Stimulated activated CD4-positive, alpha-beta T cell treated with anti-CD3 and anti-CD28 coated beads, Interleukin-4, amount 100 ng/mL, for 48 hours (primary cell): ENCODE results near the gene LGR6.

ENCODE experiments used
- DNase-seq, 2 donors: peaks; one replicate each; pipeline ENCODE4 v3.0.0-alpha.2; 2020; ENCODE audit warnings: low read depth in 2 of 2

Gene LGR6

GRCh38 chr1:202200669-202201068 lies 7.1 kb downstream of the LGR6 start:
- no peak for DNase-seq

DNA sequence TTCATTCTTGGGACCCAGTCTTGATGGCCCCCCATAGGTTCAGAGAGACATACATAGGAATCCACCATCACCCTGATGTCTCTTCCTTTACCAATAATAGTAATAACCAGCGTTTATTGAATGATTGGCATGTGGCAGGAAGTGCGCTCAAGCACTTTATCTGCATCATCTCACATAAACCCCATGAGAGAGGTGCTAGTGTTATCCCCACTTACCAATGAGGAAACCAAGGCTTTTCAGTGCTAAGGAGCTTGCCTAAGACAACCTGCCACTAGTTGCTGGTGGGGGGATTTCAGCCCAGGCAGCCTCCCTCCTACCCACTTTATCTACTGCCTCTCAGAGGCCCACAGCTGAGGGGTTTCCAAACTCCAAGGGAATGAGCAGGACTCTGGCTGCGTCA lies 7.7 kb downstream of the LGR6 start:
- no peak for DNase-seq

DNA sequence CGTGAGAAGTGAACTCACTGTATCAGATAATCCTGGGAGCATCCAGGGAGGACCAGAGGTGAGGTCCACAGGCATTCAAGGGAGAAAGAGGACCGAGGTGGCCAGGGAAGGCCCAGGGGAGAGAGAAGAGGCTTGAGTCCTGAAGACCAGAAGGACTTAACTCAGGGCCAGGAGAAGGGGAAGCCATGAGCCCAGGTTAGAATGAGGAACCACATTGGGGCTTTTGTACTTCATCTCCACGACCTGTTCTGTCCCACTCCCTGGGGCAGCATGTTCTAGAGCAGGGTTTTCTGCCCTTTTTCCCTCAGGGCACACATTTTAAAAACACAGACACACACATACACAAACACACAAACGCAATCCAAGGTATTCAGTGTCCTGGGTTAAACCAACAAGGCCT lies 8.4 kb downstream of the LGR6 start:
- DNase-seq = no peak

DNA sequence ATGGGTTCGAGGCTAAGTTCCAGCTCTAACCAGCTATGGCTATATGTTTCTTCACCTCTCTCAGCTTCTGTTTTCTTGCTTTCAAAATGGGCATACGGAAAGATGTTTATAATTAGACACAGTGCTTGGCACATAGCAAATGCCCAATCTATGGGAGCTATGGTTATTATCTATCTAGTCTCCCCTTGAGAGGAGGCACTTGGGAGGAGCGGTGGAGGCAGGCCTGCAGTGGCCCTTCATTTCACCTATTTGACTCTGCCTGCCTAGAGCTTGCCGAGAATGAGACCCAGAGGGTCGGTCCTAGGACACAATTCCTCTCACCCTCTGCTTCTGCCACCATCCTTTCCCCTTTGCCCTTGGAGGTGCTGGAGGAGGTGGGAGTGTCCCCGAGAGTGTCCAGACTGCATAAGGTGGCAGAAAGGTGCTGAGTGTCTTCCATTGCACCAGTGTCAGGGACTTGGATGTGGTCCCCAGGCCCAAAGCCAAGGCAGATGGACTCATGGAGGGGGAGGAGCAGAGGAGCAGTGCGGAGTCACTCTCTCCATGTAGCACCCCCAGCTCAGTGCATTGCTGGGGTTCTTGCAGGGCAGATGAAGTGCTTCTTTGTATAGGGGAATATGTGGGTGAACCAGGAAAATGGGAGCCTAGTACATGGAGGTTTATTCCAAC lies 9.0 kb downstream of the LGR6 start:
- no peak for DNase-seq

DNA sequence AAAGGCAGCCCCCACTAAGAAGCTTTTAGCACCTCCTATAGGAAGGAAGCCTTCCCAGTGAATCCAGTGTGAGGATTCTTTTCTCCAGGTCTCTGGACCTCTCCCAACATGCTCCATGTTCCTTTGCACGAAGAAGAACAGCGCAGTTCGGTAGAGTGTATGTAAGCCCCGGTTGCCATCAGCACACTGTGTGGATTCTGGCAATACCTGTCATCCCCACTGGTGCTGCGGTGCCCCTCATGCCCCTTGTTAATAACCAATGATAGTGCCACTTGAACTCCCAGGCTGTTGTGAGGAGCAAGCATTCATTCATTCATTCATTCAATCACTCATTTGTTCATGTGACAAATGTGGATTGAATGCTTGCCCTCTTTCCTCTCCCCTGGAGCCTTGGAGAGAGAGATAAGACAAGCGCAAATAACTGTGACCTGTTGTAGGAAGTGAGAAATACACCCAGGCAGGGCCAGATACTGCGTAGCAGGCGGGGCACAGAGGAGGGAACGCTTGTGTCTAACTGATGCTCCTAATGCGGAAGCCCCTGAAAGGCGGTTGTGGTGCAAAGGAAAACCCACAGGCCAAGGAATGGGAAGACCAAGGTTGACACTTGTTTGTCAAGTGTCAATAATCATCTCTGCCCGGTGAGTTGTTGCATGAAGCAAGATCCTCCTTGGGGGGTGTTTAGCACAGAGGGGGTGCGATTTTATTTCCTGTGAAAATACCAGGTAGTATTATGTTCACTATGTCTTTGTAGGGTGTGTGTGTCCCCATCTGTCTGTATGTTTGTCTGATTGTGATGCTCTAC lies 9.8 kb downstream of the LGR6 start:
- DNase-seq = no peak

GRCh38 chr1:202204065-202204464 lies 10.5 kb downstream of the LGR6 start:
- DNase-seq = no peak

- no peak for DNase-seq
Observed at GRCh38 chr1:202205523-202206190, 12.1 kb downstream of the LGR6 start.

DNA sequence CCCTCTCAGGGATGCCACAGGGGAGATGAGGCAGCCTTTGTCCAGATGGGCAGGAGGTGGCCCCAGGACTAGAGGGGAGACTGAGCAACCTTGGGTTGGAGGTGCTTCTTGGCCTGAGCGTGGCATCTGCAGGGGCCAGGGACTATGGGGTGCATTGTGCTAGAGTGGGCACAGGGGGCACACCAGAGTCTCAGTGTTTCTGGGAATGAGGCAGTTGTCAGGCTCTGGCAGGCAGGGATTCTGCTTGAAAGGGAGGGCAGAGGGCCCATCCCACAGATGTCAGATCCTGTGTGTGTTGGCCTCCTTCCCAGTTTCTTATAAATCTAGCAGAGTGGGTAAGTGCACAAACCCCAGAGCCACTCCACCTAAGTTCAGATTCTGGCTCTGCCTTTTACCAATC lies 13.7 kb downstream of the LGR6 start:
- no peak for DNase-seq

DNA sequence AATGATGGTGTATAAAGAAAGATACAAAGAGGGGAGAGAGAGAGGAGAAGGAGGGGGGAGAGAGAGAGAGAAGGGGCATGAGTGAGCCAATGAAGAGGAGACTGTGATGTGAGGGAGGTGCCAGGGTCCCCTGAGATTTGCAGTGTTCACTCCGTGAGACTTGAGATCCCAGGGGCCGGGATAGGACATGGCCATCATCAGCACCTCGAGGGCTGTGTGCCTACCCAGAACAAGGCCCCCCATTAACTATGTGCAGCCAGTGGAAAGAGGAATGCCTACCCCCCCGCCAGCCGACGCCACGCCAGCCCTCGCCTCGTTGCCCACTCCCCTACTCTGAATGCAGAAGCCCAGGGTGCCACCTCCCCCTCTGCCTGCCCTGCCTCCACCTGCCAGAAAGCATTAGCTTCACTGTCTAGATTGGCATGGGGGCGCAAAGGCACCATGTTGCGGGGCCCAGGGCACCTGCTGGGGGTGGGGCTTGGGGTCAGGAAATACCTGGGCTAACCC lies 14.8 kb downstream of the LGR6 start:
- no peak for DNase-seq

- DNase-seq = no peak
Observed at GRCh38 chr1:202210385-202210784, 16.8 kb downstream of the LGR6 start.

DNA sequence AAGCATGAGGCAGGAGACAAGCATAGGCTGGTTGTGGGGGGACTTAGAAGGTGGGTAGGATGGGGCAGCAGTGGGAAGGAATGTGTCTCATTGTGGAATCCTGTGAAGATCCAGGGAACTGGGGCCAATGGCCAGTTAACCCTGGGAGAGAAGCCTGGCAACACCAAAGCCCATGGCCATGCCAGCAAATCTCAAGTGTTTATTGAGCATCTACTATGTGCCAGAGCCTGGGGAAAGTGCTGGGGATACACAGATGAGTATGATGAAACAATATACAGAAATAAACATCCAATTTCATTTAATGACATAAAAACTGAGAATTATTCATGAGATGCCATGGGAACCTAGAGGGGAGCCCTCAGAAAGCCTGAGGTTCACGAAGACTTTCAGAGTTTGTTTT lies 17.4 kb downstream of the LGR6 start:
- DNase-seq = no peak

- DNase-seq = no peak
Observed at GRCh38 chr1:202212787-202213186, 19.2 kb downstream of the LGR6 start.

- no peak for DNase-seq
Observed at GRCh38 chr1:202213361-202214088, 19.9 kb downstream of the LGR6 start.

DNA sequence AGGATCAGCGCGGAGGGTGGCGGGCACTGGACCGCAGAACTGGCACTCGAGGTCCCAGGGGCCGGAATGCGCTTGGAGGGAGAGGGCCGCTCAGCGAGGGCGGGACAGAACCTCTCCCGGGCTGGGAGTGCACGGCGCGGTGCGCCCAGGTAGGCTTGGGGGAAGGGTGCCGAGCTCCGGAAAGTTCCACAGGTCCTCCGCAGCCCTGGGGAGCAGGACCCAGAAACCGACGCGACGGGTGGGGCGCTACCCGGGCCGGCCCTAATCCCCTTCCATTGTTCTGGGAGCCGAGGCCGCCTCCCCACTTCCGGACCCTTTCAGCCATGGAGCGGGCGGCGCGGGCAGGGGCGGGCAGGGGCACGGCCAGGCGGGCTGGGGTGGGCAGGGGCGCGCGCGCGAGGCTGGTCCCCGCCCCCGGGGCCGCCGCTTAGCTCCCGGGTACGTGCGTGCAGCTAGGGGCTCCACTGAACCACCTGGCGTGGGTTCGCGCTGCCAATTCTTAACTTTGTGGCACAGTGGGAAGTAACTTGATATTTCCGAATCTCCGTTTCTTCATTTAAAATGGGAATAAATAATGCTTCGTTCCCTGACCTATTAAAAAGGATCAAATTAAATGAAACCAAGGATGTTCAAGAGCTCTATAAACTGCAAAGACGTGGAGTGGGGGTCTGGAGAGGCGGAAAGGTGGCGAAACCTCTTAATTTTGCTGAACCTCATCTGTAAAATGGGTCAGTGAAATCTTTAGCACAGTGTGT lies 20.7 kb downstream of the LGR6 start:
- DNase-seq = no peak

DNA sequence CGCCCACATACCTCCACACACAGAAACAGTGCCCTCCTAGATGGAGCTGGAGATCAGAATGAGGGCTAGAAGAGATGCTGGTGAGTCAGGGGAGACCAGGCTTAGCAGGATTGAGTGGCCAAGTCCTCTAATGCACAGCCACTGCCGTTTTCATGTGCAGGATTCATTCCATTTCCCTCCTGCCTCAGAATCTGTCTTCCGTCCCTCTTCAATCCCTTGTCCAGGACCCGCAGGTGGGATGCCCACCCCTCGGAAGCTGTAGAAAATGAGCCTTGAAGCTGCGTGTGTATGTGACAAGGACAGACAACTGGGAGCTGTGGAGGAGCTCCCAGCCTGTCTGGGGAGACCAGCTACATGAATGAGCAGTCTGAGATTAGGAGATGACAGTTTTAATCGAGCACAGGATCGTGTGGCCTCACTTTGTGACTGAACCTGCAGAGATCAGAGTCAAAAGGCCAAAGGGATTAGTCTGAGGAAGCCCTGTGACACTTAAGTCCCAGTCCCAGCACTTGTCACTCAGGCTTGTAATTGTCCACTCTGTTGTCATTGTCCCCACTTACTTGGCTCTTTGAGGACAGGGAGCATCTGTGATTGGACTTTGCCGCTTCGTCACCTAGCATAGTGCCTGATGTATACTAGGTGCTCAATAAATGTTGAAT lies 22.0 kb downstream of the LGR6 start:
- DNase-seq = no peak

GRCh38 chr1:202216691-202217090 lies 23.1 kb downstream of the LGR6 start:
- DNase-seq = no peak

DNA sequence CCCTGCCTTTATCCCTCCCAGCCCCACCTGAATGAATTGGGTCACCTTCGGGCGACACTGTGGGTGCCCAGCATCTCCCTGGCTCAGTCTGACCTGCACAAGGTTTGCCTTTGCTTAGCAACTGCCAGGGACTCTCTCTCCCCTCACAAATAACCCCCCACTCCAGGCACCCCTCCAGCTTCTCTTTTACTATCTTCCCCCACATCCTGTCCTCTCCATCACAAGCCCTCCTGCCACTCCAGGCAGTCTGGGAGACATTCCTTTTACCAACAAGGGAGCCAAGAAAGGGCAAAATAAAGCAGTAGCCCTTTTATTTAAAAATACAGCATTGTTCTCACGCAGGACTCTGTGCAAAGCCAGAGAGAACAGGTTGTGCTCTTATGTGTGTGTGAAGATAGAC lies 23.9 kb downstream of the LGR6 start:
- no peak for DNase-seq

- DNase-seq = no peak
Observed at GRCh38 chr1:202217951-202218350, 24.4 kb downstream of the LGR6 start.

GRCh38 chr1:202220733-202221132 lies 27.1 kb downstream of the LGR6 start:
- DNase-seq = no peak
